ENCODE measurements around the gene DHRSX. TPM values are rescaled to one million over a fixed set of nuclear protein-coding genes. Genes with fewer than 3 reads are reported as not detected.
"Not testable (repeated sequence)": the region's sequence is repeated elsewhere in the genome, so short reads cannot be mapped to it uniquely, and the experiment has no call there.

DHRSX gene
- total RNA-seq, 2 donors from 2014 or later: 36.5 to 45.4 TPM

DNA sequence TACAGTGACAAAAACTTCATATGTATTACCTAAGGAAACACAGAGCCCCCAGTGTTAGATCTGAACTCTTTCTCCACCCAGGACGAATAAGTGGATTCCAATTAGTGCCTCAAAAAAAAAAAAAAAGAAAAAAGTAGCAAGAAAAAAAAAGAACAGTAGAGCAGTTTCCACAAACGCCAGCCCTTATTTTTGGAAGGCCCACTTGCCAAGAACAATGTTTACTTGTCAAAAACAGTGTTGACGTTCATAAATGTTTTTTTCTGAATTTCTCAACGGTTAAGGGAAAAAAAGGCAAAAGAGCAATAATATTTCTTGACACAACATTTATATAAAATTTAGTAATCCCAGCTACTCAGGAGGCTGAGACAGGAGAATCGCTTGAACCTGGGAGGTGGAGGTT is 38.7 kb downstream of the DHRSX start:
- DNase-seq: no peak
- H3K36me3 ChIP-seq (ENCODE audit: control insufficient read depth, insufficient read depth, low read length): peaks cover 8% of the 10 kb centered on the region
- Mint-ChIP-seq H3K36me3 (ENCODE audit: low read depth) (peaks cover 43% of the 10 kb centered on the region), H3K27me3 (ENCODE audit: insufficient read depth) (no peaks in the 10 kb centered on the region), H3K4me3 (no peak overlapping the region), H3K27ac (peak overlapping the region; percentile 48), H3K4me1 (peaks cover 10% of the 10 kb centered on the region), H3K9me3 (peaks cover 51% of the 10 kb centered on the region)
- H3K4me1 ChIP-seq (ENCODE audit: control insufficient read depth, insufficient read depth, low read length): no peaks in the 10 kb centered on the region
- no peak overlapping the region for H3K27ac ChIP-seq (ENCODE audit: low read depth, low read length)
- H3K27me3 ChIP-seq (ENCODE audit: control insufficient read depth, insufficient read depth, low read length, poor library complexity, severe bottlenecking): no peaks in the 10 kb centered on the region
- 89 to 91% methylated on average over 2 to 5 of the region's 5 CpGs for WGBS, 2 experiments (ENCODE audit: insufficient coverage in 1 of 2, insufficient read length in 1 of 2)
- no peak overlapping the region for H3K4me3 ChIP-seq (ENCODE audit: low read length)
- no peak overlapping the region for H3K9ac ChIP-seq (ENCODE audit: extremely low read depth, low read length, poor library complexity, severe bottlenecking)
- peaks cover 35% of the 10 kb centered on the region for H3K9me3 ChIP-seq (ENCODE audit: control insufficient read depth, low read length)
- TF ChIP-seq, protein P1, sequence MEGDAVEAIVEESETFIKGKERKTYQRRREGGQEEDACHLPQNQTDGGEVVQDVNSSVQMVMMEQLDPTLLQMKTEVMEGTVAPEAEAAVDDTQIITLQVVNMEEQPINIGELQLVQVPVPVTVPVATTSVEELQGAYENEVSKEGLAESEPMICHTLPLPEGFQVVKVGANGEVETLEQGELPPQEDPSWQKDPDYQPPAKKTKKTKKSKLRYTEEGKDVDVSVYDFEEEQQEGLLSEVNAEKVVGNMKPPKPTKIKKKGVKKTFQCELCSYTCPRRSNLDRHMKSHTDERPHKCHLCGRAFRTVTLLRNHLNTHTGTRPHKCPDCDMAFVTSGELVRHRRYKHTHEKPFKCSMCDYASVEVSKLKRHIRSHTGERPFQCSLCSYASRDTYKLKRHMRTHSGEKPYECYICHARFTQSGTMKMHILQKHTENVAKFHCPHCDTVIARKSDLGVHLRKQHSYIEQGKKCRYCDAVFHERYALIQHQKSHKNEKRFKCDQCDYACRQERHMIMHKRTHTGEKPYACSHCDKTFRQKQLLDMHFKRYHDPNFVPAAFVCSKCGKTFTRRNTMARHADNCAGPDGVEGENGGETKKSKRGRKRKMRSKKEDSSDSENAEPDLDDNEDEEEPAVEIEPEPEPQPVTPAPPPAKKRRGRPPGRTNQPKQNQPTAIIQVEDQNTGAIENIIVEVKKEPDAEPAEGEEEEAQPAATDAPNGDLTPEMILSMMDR (conservative IDR thresholded peaks at IDR 0.05): no peak

DNA sequence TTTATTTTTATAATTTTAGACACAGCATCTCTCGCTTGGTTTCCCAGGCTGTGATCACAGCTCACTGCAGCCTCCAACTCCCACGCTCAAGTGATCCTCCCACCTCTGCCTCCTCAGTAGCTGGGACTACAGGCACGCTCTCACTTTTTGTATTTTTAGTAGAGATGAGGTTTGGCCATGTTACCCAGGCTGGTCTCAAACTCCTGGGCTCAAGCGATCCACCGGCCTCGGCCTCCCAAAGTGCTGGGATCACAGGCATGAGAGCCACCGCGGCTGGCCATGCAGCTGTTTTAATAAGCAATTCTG is 39.1 kb downstream of the DHRSX start:
- no peak overlapping the region for H3K27ac ChIP-seq (ENCODE audit: low read depth, low read length)
- Mint-ChIP-seq H3K9me3 (peaks cover 48% of the 10 kb centered on the region), H3K27me3 (ENCODE audit: insufficient read depth) (no peaks in the 10 kb centered on the region), H3K36me3 (ENCODE audit: low read depth) (peaks cover 39% of the 10 kb centered on the region), H3K4me1 (peaks cover 10% of the 10 kb centered on the region), H3K27ac (peak overlapping the region; percentile 48), H3K4me3 (no peak overlapping the region)
- H3K4me1 ChIP-seq (ENCODE audit: control insufficient read depth, insufficient read depth, low read length): no peaks in the 10 kb centered on the region
- H3K9me3 ChIP-seq (ENCODE audit: control insufficient read depth, low read length): peaks cover 35% of the 10 kb centered on the region
- H3K36me3 ChIP-seq (ENCODE audit: control insufficient read depth, insufficient read depth, low read length): peaks cover 8% of the 10 kb centered on the region
- no peak overlapping the region for H3K4me3 ChIP-seq (ENCODE audit: low read length)
- DNase-seq: no peak
- no peak overlapping the region for H3K9ac ChIP-seq (ENCODE audit: extremely low read depth, low read length, poor library complexity, severe bottlenecking)
- no peaks in the 10 kb centered on the region for H3K27me3 ChIP-seq (ENCODE audit: control insufficient read depth, insufficient read depth, low read length, poor library complexity, severe bottlenecking)
- WGBS, 2 experiments (ENCODE audit: insufficient coverage in 1 of 2, insufficient read length in 1 of 2): 93 to 100% methylated on average over 5 to 8 of the region's 8 CpGs
- TF ChIP-seq, protein P1 (conservative IDR thresholded peaks at IDR 0.05): no peak

DNA sequence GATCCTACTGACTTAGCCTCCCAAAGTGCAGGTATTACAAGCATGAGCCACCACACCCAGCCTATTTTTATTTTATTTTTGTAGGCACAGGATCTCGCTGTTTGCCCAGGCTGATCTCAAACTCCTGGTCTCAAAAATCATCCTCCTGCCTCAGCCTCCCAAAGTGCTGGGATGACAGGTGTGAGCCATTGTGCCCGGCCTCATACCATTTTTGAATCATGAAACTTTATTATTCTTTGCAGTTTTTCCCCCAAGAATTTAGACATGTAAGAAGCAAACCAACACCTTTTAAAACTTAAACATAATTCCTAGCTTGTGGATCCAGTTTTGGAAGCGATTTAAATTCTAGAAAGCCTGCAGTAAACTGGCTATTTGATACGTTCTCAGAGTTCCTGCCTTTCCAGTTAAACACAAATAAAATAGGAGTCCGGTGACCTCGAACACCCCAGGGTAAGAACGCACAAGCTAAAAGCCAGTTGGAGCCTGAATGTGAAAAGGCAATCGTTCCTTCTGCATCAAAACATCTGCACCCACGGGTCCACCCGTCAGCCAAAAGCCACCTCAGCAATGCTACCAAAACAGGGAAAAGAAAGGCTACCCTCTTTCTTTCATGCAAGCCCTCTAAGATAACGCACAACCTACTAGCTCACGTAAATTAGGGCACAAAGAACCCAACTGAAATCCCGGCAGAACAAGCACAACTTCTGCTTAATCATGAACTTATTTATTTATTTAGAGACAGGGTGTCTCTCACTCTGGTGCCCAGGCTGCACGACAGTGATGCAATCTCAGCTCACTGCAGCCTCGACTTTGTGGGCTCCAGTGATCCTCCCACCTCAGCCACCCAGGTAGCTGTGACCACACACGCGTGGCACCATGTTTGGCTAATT is 39.7 kb downstream of the DHRSX start:
- not testable (repeated sequence) for DNase-seq; H3K27me3 Mint-ChIP-seq (ENCODE audit: insufficient read depth); H3K27ac Mint-ChIP-seq; H3K9ac ChIP-seq (ENCODE audit: extremely low read depth, low read length, poor library complexity, severe bottlenecking); H3K4me1 ChIP-seq (ENCODE audit: control insufficient read depth, insufficient read depth, low read length); H3K36me3 ChIP-seq (ENCODE audit: control insufficient read depth, insufficient read depth, low read length); H3K4me3 ChIP-seq (ENCODE audit: low read length); H3K27me3 ChIP-seq (ENCODE audit: control insufficient read depth, insufficient read depth, low read length, poor library complexity, severe bottlenecking); H3K4me3 Mint-ChIP-seq; H3K27ac ChIP-seq (ENCODE audit: low read depth, low read length); H3K4me1 Mint-ChIP-seq
- Mint-ChIP-seq H3K9me3 (peaks cover 42% of the 10 kb centered on the region), H3K36me3 (ENCODE audit: low read depth) (peaks cover 33% of the 10 kb centered on the region)
- peaks cover 32% of the 10 kb centered on the region for H3K9me3 ChIP-seq (ENCODE audit: control insufficient read depth, low read length)
- WGBS, 2 experiments (ENCODE audit: insufficient coverage in 1 of 2, insufficient read length in 1 of 2): 91 to 95% methylated on average over 6 to 14 of the region's 17 CpGs

DNA sequence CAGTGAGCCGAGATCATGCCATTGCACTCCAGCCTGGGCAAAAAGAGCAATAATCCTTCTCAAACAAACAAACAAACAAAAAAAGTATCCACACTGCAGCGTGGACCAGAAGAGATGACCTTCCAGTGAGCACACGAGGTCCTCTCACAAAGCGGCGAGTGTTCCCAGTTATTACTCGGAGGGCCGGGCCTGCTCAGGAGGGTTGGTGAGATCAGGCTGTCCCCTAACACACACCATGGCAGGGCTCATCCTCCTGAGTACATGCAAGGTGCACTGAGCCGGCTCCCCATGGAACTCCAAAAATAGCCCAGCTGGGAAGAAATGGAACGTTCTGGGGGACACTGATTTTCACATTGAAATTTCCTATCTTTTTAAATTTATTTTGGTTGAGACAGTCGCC is 40.7 kb downstream of the DHRSX start:
- H3K9me3 ChIP-seq (ENCODE audit: control insufficient read depth, low read length): peaks cover 24% of the 10 kb centered on the region
- 87 to 88% methylated on average over 6 to 9 of the region's 10 CpGs for WGBS, 2 experiments (ENCODE audit: insufficient coverage in 1 of 2, insufficient read length in 1 of 2)
- H3K27me3 Mint-ChIP-seq (ENCODE audit: insufficient read depth); H3K4me1 Mint-ChIP-seq; H3K27me3 ChIP-seq (ENCODE audit: control insufficient read depth, insufficient read depth, low read length, poor library complexity, severe bottlenecking); H3K4me1 ChIP-seq (ENCODE audit: control insufficient read depth, insufficient read depth, low read length); H3K36me3 ChIP-seq (ENCODE audit: control insufficient read depth, insufficient read depth, low read length); DNase-seq; H3K4me3 ChIP-seq (ENCODE audit: low read length); H3K4me3 Mint-ChIP-seq; H3K27ac ChIP-seq (ENCODE audit: low read depth, low read length); H3K9ac ChIP-seq (ENCODE audit: extremely low read depth, low read length, poor library complexity, severe bottlenecking): not testable (repeated sequence)
- Mint-ChIP-seq H3K27ac (peak overlapping the region; percentile 80), H3K9me3 (peaks cover 33% of the 10 kb centered on the region), H3K36me3 (ENCODE audit: low read depth) (peaks cover 27% of the 10 kb centered on the region)

Data from endodermal cell (in vitro differentiated cells).